Activated CD4-positive, alpha-beta T cell treated with anti-CD3 and anti-CD28 coated beads for 1 hour (primary cell): ENCODE results near the gene YBX3.

Experiments
- DNase-seq: peaks from one replicate; pipeline ENCODE4 v3.0.0-alpha.2; 2020

Gene YBX3

GRCh38 chr12:10668526-10668925 lies 54.6 kb downstream of the YBX3 start:
- no peak for DNase-seq

GRCh38 chr12:10667581-10667980 lies 55.5 kb downstream of the YBX3 start:
- DNase-seq: no peak

GRCh38 chr12:10664499-10664898 lies 58.6 kb downstream of the YBX3 start:
- no peak for DNase-seq

GRCh38 chr12:10663869-10664268 lies 59.3 kb downstream of the YBX3 start:
- DNase-seq: no peak

- DNase-seq: no peak
Observed at GRCh38 chr12:10661338-10661737, 61.8 kb downstream of the YBX3 start.

GRCh38 chr12:10654003-10654402 lies 69.1 kb downstream of the YBX3 start:
- DNase-seq: no peak

GRCh38 chr12:10652192-10652591 lies 70.9 kb downstream of the YBX3 start:
- DNase-seq: no peak
